Fibroblast of lung (primary cell): ENCODE data around the gene HOMEZ.

Source experiments
- CTCF ChIP-seq, 2 donors: IDR thresholded peaks in 1 of 2; conservative IDR thresholded peaks in 1 of 2; 1 replicate in 1 of 2; 2 replicates in 1 of 2; pipeline ENCODE4 v1.5.1; 2011 to 2012; ENCODE audit warnings: low read length in 2 of 2, control low read depth in 1 of 2, inconsistent platforms in 1 of 2, low read depth in 1 of 2, mild to moderate bottlenecking in 1 of 2
- EZH2 ChIP-seq: IDR thresholded peaks from 2 replicates; pipeline ENCODE4 v1.5.1; 2012; ENCODE audit warnings: low read length, control low read depth, mild to moderate bottlenecking; ENCODE audit errors: missing control alignments

GRCh38 chr14:23249824-23250223, 36.1 kb downstream of the HOMEZ start:
- TF ChIP-seq CTCF (conservative IDR thresholded peaks at IDR 0.05 in 1 of 2, IDR thresholded peaks at IDR 0.05 in 1 of 2; ENCODE audit: low read depth in 1 of 2, low read length in 2 of 2) (no peak), EZH2 (no peak)
